Activated CD4-positive, CD25-positive, alpha-beta regulatory T cell treated with anti-CD3 and anti-CD28 coated beads, Interleukin-2, amount 50 U/mL, for 24 hours (primary cell): ENCODE results near the gene STARD9.
A peak's percentile ranks its signal among the peaks of the same experiment; 100 is the strongest.

Experiments
- ATAC-seq, 2 donors: fragments of 150-1000 bp; cut with Tn5 transposase; one replicate each; pipeline ENCODE4 v1.10.0; 2021; ENCODE audit warnings: mild to moderate bottlenecking in 1 of 2, moderate library complexity in 1 of 2

Gene STARD9

DNA sequence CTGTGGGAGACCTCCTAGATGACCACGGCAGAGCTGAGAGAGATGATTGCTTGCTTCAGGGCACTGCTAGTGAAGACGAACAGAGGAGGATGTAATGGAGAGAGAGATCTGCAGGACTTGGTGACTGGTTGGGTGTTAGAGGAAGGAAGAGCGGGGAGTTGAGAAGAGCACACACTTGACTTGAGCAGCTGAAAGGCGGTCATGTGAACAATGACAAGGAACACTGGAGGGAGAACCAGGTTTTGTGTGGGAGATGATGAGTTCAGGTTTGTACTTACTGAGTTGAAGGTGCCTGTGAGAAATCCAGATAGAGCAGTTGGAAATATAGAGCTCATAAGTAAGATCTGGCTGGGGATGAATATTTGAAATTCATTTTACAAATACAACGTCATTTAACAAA, 121.2 kb downstream of the STARD9 start:
- no peak for ATAC-seq

GRCh38 chr15:42704492-42704926, 129.1 kb downstream of the STARD9 start:
- ATAC-seq, result peak; percentile 73 to 93

DNA sequence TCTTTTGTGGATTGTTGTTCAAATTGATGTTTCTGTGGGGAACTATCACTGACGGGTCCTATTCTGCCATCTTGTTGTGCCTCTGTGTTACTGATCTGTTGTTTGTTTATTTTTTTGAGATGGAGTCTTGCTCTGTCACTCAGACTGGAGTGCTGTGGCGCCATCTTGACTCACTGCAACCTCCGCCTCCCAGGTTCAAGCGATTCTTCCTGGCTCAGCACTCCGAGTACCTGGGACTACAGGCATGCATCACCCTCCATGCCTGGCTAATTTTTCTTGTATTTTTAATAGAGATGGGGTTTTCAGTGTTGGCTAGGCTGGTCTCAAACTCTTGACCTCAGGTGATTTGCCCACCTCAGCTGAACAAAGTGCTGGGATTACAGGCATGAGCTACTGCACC, 129.9 kb downstream of the STARD9 start:
- ATAC-seq, result no peak

- no peak for ATAC-seq
Measured at GRCh38 chr15:42707068-42707467, 131.7 kb downstream of the STARD9 start.

GRCh38 chr15:42707873-42708544, 132.6 kb downstream of the STARD9 start:
- no peak for ATAC-seq

- ATAC-seq, result no peak
Measured at GRCh38 chr15:42710662-42711061, 135.3 kb downstream of the STARD9 start.

DNA sequence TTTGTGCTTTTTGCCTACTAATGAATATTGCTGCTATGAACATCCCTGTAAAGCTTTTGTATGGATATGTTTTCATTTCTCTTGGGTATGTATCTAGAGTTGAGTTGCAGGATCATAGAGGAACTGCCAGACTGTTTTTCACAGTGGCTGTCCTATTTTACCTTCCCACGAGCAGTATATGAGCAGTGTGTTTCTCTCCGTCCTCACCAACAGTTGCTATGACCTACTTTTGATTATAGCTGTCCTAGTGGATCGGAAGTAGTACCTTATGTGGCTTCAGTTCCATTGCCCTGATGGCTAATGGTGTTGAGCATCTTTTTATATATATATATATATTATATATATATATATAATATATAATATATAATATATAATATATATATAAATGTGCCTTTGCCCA, 136.3 kb downstream of the STARD9 start:
- no peak for ATAC-seq

DNA sequence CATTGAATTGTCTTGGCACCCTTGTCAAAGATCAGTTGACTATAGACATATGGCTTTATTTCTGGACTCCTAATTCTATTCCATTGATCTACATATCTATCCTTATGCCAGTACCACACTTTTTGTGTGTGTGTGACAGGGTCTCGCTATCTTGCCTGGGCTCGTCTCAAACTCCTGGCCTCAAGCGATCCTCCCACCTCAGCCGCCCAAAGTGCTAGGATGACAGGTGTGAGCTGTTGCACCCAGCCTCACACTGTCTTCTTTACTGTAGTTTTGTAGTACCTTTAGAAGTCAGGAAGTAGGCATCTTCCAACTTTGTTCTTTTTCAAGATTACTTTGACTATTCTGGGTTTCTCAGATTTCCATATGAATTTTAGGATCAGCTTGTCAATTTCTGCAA, 137.2 kb downstream of the STARD9 start:
- ATAC-seq, result no peak

GRCh38 chr15:42716125-42716524, 140.7 kb downstream of the STARD9 start:
- ATAC-seq, result no peak

DNA sequence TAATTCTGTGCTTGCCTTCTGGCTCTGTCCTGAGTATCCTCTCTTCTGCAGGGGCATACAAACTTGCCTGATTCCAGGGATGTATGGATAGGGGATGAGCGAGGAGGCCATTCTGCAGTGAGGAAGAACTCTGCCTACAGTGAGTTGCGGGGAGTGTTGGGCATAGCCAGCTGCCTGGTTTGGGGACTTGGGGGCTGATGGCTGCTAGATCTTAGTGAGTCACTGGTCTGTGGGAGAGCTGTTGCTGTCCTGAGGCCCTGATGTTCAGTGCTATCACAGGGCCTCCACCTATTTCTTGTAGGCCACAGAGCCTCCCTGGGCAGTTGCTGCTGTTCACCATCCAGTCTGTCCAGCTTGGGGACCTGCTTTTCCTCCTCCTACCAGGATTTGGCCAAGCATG, 141.2 kb downstream of the STARD9 start:
- ATAC-seq, result no peak

GRCh38 chr15:42719043-42719442, 143.6 kb downstream of the STARD9 start:
- ATAC-seq, result no peak

DNA sequence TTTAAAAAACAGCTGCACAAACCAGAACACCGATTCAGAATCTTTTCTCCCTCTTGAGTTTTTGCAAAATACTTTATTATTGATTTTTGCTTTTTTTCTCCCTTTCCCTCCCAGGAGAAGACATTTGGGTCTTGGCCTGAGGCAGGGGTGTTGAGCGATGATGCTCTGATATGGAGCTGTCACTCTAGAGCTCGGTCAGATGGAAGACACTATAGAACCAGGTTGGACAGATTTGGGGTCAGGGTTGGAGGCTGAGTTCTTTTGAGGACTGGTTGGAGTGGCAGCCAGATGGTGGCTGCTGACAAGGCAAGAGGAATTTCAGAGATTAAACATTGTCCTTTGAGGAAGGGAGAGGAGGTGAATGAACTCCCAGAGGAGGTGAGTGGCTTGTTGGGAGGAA, 144.7 kb downstream of the STARD9 start:
- no peak for ATAC-seq

GRCh38 chr15:42721016-42721415, 145.6 kb downstream of the STARD9 start:
- no peak for ATAC-seq

DNA sequence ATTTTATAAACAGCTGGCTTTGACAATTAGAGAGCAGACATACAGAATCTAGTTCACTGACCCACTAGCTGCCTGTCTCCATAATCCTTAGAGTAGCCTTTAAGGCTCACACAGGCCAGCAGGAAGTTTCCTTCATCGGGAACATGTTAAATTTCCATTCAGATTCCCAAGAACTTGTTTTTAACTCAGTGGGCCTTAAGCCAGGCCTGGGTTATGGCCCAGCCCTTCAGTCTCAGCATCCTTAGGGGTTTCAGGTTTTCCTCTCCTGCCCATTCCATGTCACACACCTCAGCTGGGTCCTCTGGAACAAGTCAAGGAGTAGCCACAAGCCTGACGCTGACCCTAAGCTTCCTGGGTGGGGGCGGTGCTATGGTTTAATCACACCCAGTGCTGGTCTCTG, 146.5 kb downstream of the STARD9 start:
- ATAC-seq, result no peak

GRCh38 chr15:42723068-42723467, 147.7 kb downstream of the STARD9 start:
- ATAC-seq, result no peak

GRCh38 chr15:42724276-42724675, 148.9 kb downstream of the STARD9 start:
- ATAC-seq, result no peak

DNA sequence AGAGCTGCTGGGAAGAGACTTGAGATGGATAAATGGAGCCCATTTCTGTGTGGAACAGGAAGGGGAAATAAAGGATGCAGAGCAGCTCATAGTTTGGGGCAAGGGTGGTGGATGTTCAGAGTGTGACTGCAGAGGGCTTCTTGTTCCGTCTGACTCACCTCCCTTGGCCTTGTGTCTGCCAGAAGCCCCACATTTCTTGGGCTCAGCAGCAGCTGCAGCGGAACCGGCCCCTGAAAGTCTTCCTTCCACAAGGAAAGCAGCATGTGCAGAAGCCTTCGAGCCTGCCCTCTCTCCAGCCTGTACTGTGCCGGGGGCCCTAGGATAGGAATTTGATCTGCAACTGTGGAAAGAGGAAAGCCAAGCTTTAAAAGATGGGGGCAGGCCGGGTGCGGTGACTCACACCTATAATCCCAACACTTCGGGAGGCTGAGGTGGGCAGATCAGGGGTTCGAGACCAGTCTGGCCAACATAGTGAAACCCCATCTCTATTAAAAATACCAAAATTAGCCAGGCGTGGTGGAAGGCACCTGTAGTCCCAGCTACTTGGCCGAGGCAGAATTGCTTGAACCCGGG, 150.0 kb downstream of the STARD9 start:
- no peak for ATAC-seq

GRCh38 chr15:42726114-42726513, 150.7 kb downstream of the STARD9 start:
- no peak for ATAC-seq

DNA sequence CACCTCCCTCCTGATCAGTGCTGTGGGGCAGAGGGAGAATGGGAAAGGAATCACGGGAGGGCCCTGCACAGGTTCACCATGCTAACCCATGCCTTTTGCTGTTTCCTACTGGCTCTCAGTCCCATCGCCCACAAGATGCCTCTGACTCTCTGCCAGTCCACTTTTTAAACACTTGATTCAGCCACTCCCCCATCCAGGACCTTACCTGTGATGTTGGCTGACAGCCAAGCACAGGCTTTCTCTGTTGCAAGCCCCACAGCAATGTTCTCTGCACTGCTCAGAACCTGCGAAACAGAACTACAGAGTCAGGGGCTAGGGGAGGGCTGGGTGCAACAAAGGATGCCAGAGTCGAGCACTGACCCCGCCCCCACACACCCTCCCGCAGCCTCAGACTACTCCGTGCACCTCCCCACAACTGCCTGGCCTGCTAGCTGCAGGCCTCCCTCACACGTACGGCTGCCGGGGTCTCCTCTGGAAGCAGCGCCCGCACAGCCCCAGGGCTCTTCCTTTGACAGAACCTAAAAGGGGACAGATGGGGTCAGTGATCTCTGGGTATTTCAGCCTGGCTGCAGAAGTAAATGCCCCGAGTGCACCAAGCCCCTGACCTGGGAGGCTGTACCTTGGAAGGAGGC, 152.5 kb downstream of the STARD9 start:
- no peak for ATAC-seq

- no peak for ATAC-seq
Measured at GRCh38 chr15:42728560-42728959, 153.2 kb downstream of the STARD9 start.

GRCh38 chr15:42728972-42729371, 153.6 kb downstream of the STARD9 start:
- no peak for ATAC-seq

DNA sequence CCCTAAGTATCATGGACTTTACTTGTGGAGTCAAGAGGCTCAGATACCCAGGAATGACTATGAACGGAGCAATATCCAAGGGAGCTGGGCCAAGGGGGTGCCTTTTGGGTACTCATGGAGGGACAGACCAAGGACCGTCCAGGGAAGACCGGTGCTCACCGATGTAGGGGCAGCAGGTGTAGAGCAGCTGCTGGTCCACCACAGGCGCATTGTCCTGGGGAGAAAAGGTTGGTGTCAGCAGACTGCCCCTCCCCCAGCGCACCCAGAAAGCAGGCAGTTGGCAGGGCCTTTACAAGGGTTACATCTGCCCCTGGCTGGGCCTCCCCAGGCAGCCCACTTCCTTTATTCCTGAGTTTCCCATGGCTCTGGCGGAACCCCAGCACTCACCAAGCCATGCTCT, 154.0 kb downstream of the STARD9 start:
- no peak for ATAC-seq

- ATAC-seq, result no peak
Measured at GRCh38 chr15:42730135-42730534, 154.7 kb downstream of the STARD9 start.

- ATAC-seq, result no peak
Measured at GRCh38 chr15:42730536-42730935, 155.1 kb downstream of the STARD9 start.
